Skin of body (tissue), 3 donors: ENCODE results near the gene FOS. TPM values are rescaled to one million over a fixed set of nuclear protein-coding genes. Genes with fewer than 3 reads are reported as not detected.

Experiments used
- DNase-seq: peaks from one replicate; lab custom pipeline; 2025; lab: John Stamatoyannopoulos, UW
- small RNA-seq: library from RNA; depleted of rRNA; stranded (forward); fragments of <200 nt; gene quantifications from one replicate; pipeline ENCODE3, GENCODE V24; 2014; ENCODE audit warnings: low replicate concordance
- total RNA-seq: library from RNA; depleted of rRNA; stranded (reverse); fragments of >200 nt; gene quantifications from one replicate; pipeline ENCODE4 v1.2.3, GENCODE V29; 2014

FOS gene
- total RNA-seq, 1 donor from 2014 or later, result 131 TPM

- DNase-seq, result no peak
Observed at GRCh38 chr14:75315144-75315543, 36.5 kb downstream of the FOS start.

- DNase-seq, result no peak
Observed at GRCh38 chr14:75317148-75317547, 38.5 kb downstream of the FOS start.

- DNase-seq, result no peak
Observed at GRCh38 chr14:75318353-75318752, 39.7 kb downstream of the FOS start.

- DNase-seq, result no peak
Observed at GRCh38 chr14:75319021-75319420, 40.4 kb downstream of the FOS start.

- DNase-seq, result no peak
Observed at GRCh38 chr14:75320196-75320595, 41.6 kb downstream of the FOS start.

GRCh38 chr14:75322746-75323145 lies 44.1 kb downstream of the FOS start:
- no peak for DNase-seq

- DNase-seq, result no peak
Observed at GRCh38 chr14:75323571-75323970, 44.9 kb downstream of the FOS start.

- DNase-seq, result no peak
Observed at GRCh38 chr14:75328558-75329155, 50.0 kb downstream of the FOS start.

- DNase-seq, result no peak
Observed at GRCh38 chr14:75329369-75329768, 50.7 kb downstream of the FOS start.

GRCh38 chr14:75331471-75331870 lies 52.8 kb downstream of the FOS start:
- no peak for DNase-seq

Small RNAs within 50 kb of the gene (small RNA-seq; reads per million reads assigned to genes)
- not detected for gene RF00004

Other genes with a start within 250 kb of the FOS start
- 44.0 TPM for gene MLH3, start 227.4 kb upstream of the FOS start, total RNA-seq
- gene ACYP1, start 214.8 kb upstream of the FOS start, total RNA-seq, result 9.0 TPM
- 0.59 TPM for gene ZC2HC1C, start 209.2 kb upstream of the FOS start, total RNA-seq
- 53.5 TPM for gene NEK9, start 151.8 kb upstream of the FOS start, total RNA-seq
- gene TMED10, start 102.2 kb upstream of the FOS start, total RNA-seq, result 127 TPM
- gene JDP2, start 149.2 kb downstream of the FOS start, total RNA-seq, result 19.3 TPM
- gene BATF, start 243.6 kb downstream of the FOS start, total RNA-seq, result 1.4 TPM